Testis (tissue), 2 donors: ENCODE results near the gene HSPBP1.

Source experiments
- POLR2A ChIP-seq: fragments of 450-650 bp; IDR thresholded peaks from one replicate; pipeline ENCODE4 v1.6.1; 2017; ENCODE audit warnings: antibody characterized with exemption, mild to moderate bottlenecking, moderate library complexity
- TF ChIP-seq, protein P1 (sequence below), 3 experiments: fragments of 450-650 bp in 2 of 3; fragments of 200-600 bp in 1 of 3; sonication (generic) in 1 of 3; IDR thresholded peaks; one replicate each; pipeline ENCODE4 v1.5.1; 2016 to 2019; ENCODE audit warnings: antibody characterized with exemption in 3 of 3, mild to moderate bottlenecking in 2 of 3, moderate library complexity in 1 of 3

GRCh38 chr19:55259540-55260210 lies 20.2 kb downstream of the HSPBP1 start:
- TF ChIP-seq, protein P1, sequence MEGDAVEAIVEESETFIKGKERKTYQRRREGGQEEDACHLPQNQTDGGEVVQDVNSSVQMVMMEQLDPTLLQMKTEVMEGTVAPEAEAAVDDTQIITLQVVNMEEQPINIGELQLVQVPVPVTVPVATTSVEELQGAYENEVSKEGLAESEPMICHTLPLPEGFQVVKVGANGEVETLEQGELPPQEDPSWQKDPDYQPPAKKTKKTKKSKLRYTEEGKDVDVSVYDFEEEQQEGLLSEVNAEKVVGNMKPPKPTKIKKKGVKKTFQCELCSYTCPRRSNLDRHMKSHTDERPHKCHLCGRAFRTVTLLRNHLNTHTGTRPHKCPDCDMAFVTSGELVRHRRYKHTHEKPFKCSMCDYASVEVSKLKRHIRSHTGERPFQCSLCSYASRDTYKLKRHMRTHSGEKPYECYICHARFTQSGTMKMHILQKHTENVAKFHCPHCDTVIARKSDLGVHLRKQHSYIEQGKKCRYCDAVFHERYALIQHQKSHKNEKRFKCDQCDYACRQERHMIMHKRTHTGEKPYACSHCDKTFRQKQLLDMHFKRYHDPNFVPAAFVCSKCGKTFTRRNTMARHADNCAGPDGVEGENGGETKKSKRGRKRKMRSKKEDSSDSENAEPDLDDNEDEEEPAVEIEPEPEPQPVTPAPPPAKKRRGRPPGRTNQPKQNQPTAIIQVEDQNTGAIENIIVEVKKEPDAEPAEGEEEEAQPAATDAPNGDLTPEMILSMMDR (IDR thresholded peaks at IDR 0.05), result no peak
- TF ChIP-seq POLR2A, result no peak
